Measurements from ENCODE around the gene ANAPC2. TPM values are rescaled to one million over a fixed set of nuclear protein-coding genes. Genes with fewer than 3 reads are reported as not detected.

The ANAPC2 gene
- total and polyA plus RNA-seq, 4 donors: 9.3 to 32.6 (median 19.6) TPM

- H3K4me3 ChIP-seq (ENCODE audit: low read depth in 1 of 3, low read length in 3 of 3): no peak overlapping the region
These were observed 54.2 kb downstream of the ANAPC2 start for GRCh38 chr9:137134191-137134590.

GRCh38 chr9:137130176-137130755, 58.1 kb downstream of the ANAPC2 start:
- Histone ChIP-seq H3K9ac (ENCODE audit: low read depth in 1 of 2, low read length in 2 of 2) (no peak overlapping the region), H3K9me3 (ENCODE audit: control insufficient read depth in 4 of 4, low read length in 3 of 4) (peaks cover 0 to 1% (median 0%) of the 10 kb centered on the region in 4 donors), H3K27me3 (ENCODE audit: control insufficient read depth in 4 of 4, insufficient read depth in 4 of 4, low read length in 3 of 4) (no peaks in the 10 kb centered on the region), H3K27ac (ENCODE audit: low read depth in 1 of 2, low read length in 2 of 2) (peak overlapping the region in 1 of 2 donors; percentile 20), H3K4me1 (ENCODE audit: control insufficient read depth in 4 of 4, insufficient read depth in 4 of 4, low read length in 3 of 4) (peaks cover 6 to 28% (median 17%) of the 10 kb centered on the region in 4 donors), H3K4me3 (ENCODE audit: low read depth in 1 of 3, low read length in 3 of 3) (peak overlapping the region; percentile 64 to 81 (median 77)), H3K36me3 (ENCODE audit: control insufficient read depth in 4 of 4, insufficient read depth in 3 of 4, low read depth in 1 of 4, low read length in 3 of 4) (no peaks in the 10 kb centered on the region)
- DNase-seq (ENCODE audit: low spot score): no peak
- TF ChIP-seq ATF3 (IDR thresholded peaks at IDR 0.05): no peak
- TF ChIP-seq JUND (IDR thresholded peaks at IDR 0.05): no peak
- TF ChIP-seq REST (IDR thresholded peaks at IDR 0.05): no peak
- TF ChIP-seq EGR1 (IDR thresholded peaks at IDR 0.05; ENCODE audit: low read depth in 2 of 2): no peak
- no peak for TF ChIP-seq MAX (IDR thresholded peaks at IDR 0.05)
- no peak for TF ChIP-seq HNF4A (conservative IDR thresholded peaks at IDR 0.05)
- no peak for TF ChIP-seq HNF4G (IDR thresholded peaks at IDR 0.05)
- no peak for TF ChIP-seq SP1 (IDR thresholded peaks at IDR 0.05)
- TF ChIP-seq RAD21 (IDR thresholded peaks at IDR 0.05): no peak
- 14% methylated on average over 58 of the region's 58 CpGs for WGBS

More at GRCh38 chr9:137134191-137134590, 54.2 kb downstream of the ANAPC2 start:
- DNase-seq (ENCODE audit: low spot score): no peak
- 70% methylated on average over 4 of the region's 4 CpGs for WGBS
- no peak overlapping the region for H3K27ac ChIP-seq (ENCODE audit: low read depth in 1 of 2, low read length in 2 of 2)
- no peak overlapping the region for H3K9ac ChIP-seq (ENCODE audit: low read depth in 1 of 2, low read length in 2 of 2)
- no peaks in the 10 kb centered on the region for H3K36me3 ChIP-seq (ENCODE audit: control insufficient read depth in 4 of 4, insufficient read depth in 3 of 4, low read depth in 1 of 4, low read length in 3 of 4)
- TF ChIP-seq FOXA1 (IDR thresholded peaks at IDR 0.05): no peak
- no peak for TF ChIP-seq EGR1 (IDR thresholded peaks at IDR 0.05; ENCODE audit: low read depth in 2 of 2)
- no peak for TF ChIP-seq RXRA (IDR thresholded peaks at IDR 0.05)
- TF ChIP-seq GABPA (IDR thresholded peaks at IDR 0.05 in 1 of 2, conservative IDR thresholded peaks at IDR 0.05 in 1 of 2): no peak
- TF ChIP-seq ATF3 (IDR thresholded peaks at IDR 0.05): no peak
- TF ChIP-seq RAD21 (IDR thresholded peaks at IDR 0.05): no peak
- no peak for TF ChIP-seq CTCF (IDR thresholded peaks at IDR 0.05; ENCODE audit: low read depth, low read length, missing input control)
- no peak for TF ChIP-seq FOXA2 (IDR thresholded peaks at IDR 0.05)
- no peak for TF ChIP-seq HNF4A (conservative IDR thresholded peaks at IDR 0.05)
- TF ChIP-seq JUND (IDR thresholded peaks at IDR 0.05): no peak
- H3K4me1 ChIP-seq (ENCODE audit: control insufficient read depth in 4 of 4, insufficient read depth in 4 of 4, low read length in 3 of 4): peaks cover 0 to 6% (median 6%) of the 10 kb centered on the region in 4 donors
- peaks cover 4 to 17% (median 10%) of the 10 kb centered on the region in 4 donors for H3K27me3 ChIP-seq (ENCODE audit: control insufficient read depth in 4 of 4, insufficient read depth in 4 of 4, low read length in 3 of 4)
- H3K9me3 ChIP-seq (ENCODE audit: control insufficient read depth in 4 of 4, low read length in 3 of 4): peaks cover 0 to 1% (median 0%) of the 10 kb centered on the region in 4 donors
